CD4-positive, alpha-beta T cell treated with Interleukin-21 for 1 hour (primary cell): ENCODE measurements around the gene B3GNT4.
"Not testable (repeated sequence)": the region's sequence is repeated elsewhere in the genome, so short reads cannot be mapped to it uniquely, and the experiment has no call there.

ENCODE experiments used
- DNase-seq: peaks from one replicate; pipeline ENCODE4 v3.0.0-alpha.2; 2020

The B3GNT4 gene

GRCh38 chr12:122203301-122204166 is at the start of gene B3GNT4:
B3GNT4 (plus strand) TSS chr12:122203709; CDS start chr12:122204619, 910 bp downstream.
- peak; percentile 78 for DNase-seq

DNA sequence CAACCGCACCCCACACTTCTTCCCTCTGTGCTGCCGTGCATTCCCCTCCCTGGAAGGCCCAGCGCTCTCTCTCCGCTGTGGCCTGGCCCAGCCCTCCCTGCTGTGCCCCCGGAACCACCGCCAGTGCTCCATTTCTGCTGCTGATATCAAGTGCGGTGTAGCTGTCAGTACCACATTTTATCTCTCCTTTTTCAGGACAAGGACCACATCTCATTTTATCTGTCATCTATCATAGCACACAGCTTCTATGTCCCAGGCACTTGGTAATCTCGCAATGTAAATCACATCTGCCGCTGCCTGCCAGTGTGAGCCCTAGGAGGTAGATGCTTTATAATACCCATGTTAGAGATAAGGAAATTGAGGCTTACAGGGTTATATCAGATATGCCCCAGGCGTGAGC is 47.8 kb upstream of the B3GNT4 start:
- DNase-seq = no peak

DNA sequence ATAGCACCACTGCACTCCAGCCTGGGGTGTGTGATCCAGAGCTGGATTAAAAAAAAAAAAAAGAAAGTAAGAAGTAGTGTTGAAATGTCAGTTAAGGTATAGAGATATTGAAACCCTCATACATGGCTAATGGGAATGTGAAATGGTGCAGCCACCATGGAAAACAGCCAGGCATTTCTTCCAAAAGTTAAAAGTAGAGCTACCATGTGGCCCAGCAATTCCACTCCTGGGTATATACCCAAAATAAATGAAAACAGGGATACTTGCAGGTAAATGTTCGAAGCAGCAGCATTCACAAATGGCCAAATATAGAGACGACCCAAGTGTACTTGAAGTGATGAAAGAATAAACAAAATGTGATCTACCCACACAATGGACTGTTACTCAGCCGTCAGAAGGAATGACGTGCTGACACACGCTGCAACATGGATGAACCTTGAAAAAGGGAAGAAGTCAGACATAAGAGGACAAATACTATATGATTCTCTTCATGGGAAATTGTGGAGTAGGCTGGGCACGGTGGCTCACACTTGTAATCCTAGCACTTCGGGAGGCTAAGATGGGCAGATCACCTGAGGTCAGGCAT is 44.7 kb upstream of the B3GNT4 start:
- no peak for DNase-seq

DNA sequence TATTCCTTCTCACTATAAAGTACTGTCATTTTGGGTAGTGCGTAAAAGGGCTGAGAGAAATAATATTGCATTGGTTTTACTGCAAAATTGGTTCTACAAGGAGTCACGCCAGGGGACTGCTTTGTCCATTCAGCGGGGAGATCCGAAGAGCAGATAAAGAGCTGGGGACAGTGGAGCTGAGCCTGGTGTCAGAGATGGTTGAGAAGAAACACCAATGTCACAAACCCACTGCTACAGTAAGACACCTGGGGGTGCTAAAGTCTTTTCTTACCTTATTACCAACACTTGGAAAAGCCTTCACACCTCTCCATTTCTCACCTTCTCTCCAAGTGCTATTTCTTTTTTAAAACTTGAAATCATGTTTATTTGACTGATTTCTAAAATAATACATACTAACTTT is 43.6 kb upstream of the B3GNT4 start:
- DNase-seq = no peak

DNA sequence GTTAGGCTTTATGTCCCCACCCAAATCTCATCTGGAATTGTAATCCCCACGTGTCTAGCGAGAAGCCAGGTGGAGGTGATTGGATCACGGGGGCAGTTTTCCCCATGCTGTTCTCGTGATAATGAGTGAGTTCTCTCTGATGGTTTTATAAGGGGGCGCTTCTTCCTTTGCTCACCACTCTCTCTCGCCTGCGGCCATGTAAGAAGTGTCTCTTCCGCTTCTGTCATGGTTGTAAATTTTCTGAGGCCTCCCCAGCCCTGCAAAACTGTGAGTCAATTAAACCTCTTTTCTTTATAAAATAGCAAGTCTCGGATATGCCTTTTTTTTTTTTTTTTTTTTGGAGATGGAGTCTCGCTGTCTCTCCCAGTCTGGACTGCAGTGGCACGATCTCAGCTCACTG is 42.7 kb upstream of the B3GNT4 start:
- no peak for DNase-seq

GRCh38 chr12:122161682-122162081 is 41.8 kb upstream of the B3GNT4 start:
- DNase-seq = peak; percentile 47

DNA sequence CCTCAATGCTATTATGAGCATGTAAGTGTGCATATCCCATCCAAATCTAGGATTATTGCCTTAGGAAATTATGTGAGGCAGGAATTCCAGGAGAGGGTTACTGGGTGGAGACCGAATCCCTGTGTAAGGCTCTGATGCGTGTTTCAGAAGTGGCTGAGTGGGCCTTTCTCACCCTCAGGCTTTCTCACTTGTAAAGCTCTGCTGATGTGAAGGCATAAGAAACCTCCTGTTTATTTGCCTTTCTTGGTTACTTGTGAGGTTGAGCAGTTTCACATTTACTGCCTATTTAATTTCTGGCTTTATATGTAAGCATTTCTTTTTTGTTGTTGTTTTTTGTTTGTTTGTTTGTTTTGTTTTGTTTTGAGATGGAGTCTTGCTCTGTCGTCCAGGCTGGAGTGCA is 40.5 kb upstream of the B3GNT4 start:
- no peak for DNase-seq

GRCh38 chr12:122166422-122167349 is 36.8 kb upstream of the B3GNT4 start:
- DNase-seq = peak; percentile 17

- no peak for DNase-seq
Observed at GRCh38 chr12:122167356-122167925, 36.1 kb upstream of the B3GNT4 start.

GRCh38 chr12:122168492-122168891 is 35.0 kb upstream of the B3GNT4 start:
- DNase-seq = no peak

DNA sequence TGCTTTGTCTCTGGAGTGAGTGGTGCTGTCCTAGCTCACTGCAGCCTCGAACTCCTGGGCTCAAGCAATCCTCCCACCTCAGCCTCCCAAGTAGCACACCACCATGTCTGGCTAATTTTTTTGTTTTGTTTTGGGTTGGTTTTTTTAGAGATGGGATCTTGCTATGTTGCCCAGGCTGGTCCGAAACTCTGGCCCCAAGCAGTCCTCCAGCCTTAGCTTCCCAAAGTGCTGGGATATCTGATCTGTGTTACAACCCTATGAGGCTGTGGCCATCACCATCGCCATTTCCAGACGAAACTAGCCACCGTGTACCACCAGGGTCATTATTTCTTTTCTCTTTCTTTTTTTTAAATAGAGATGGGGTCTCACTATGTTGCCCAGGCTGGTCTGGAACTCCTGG is 32.1 kb upstream of the B3GNT4 start:
- no peak for DNase-seq

- DNase-seq = no peak
Observed at GRCh38 chr12:122172262-122172939, 31.1 kb upstream of the B3GNT4 start.

DNA sequence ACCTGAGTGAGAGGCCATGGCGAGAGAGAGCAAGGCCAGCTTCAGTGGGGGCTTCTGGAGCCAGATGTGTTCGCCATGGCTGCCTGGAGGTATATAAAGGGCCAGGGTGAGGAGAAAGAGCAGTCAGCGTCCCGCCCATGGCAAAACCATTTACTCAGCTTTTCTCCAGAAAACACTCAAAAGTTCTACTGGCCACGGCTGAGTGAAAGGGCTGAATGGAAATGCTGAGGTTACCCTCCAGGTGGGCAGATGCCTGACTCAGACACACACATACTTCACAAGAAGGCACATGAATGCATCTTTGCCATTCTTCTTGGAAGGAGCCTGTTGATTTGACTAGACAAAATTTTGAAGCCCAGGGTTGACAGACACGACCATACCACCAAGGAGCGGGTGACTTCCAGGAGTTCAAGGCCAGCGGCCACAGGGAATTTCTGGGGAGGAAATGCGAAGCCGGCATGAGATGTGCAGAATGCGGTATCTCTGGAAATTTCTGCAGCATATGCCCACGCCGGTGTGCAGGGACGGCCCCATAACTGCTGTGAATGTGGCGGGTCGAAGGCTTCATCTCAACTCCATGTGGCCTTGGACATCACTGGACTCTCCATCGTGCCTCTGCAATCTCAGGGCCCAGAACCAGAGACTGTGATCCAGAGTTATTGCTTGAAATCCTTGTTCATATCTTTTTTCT is 29.2 kb upstream of the B3GNT4 start, which contains the start of gene IL31:
Gene IL31, minus strand, starts transcription at position 67 of the 691 bp plus-strand sequence. Its CDS starts 49 bp downstream, at position 18.
- no peak for DNase-seq

DNA sequence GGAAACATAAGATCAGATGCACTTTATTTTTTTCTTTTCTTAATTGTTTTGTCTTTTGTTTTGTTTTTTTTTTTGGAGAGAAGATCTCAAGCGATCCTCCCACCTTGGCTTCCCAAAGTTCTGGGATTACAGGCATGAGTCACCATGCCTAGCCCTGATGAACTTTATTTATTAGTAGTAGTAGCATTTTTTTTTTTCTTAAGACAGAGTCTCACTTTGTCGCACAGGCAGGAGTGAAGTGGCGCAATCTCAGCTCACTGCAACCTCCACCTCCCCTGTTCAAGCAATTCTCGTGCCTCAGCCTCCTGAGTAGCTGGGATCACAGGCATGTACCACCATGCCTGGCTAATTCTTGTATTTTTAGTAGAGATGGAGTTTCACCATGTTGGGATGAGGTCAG is 27.0 kb upstream of the B3GNT4 start:
- DNase-seq = not testable (repeated sequence)

- peak; percentile 17 for DNase-seq
Observed at GRCh38 chr12:122182887-122183587, 20.5 kb upstream of the B3GNT4 start, which contains the start of gene LRRC43. LRRC43 (plus strand) TSS chr12:122183123; CDS start chr12:122183145, 22 bp downstream.

- DNase-seq = no peak
Observed at GRCh38 chr12:122183588-122183940, 19.9 kb upstream of the B3GNT4 start.

DNA sequence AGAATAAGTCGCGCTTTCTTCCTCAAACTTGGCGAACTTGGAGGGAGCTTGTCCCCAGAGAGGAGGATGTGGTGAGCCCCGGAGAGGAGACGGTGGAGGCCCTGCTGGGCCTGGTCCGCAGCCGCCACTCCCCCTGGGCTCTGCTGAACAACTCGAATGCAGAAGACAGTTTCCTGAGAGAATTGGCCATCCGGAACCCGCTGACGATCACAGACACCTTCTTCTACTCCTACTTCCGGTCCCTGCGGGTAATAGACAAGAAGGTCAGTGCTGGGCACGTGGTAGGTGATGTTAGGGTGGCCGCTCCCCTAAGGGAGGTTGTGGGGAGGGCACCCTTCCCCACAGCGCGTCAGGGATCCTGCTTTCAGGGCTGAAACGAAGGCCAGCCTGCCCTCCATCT is 19.0 kb upstream of the B3GNT4 start:
- DNase-seq = no peak

- no peak for DNase-seq
Observed at GRCh38 chr12:122185079-122185478, 18.4 kb upstream of the B3GNT4 start.

- no peak for DNase-seq
Observed at GRCh38 chr12:122185494-122186082, 17.9 kb upstream of the B3GNT4 start.

- no peak for DNase-seq
Observed at GRCh38 chr12:122187466-122187865, 16.0 kb upstream of the B3GNT4 start.
